GM12878 (cell line): ENCODE results near the gene RIMBP2. TPM values are rescaled to one million over a fixed set of nuclear protein-coding genes. Genes with fewer than 3 reads are reported as not detected.

Source experiments
- ATAC-seq: fragments of 200-7000 bp; cut with Tn5 transposase; 3 replicates; pipeline ENCODE4 v1.9.1; 2020; ENCODE audit warnings: mild to moderate bottlenecking, moderate library complexity
- BruUV-seq: library from RNA; stranded (reverse); fragments of 400-500 nt; replicated peaks from 2 replicates; lab custom pipeline; 2021; lab: Mats Ljungman, UMichigan
- CTCF ChIA-PET: fragments of 300-600 bp; sonication (Branson Sonifier 250); formaldehyde crosslinking; extraction: SDS; loops from one replicate; lab custom pipeline; 2021; ENCODE audit warnings: inconsistent platforms; lab: Yijun Ruan, JAX
- POLR2A ChIA-PET: fragments of 350-600 bp; formaldehyde crosslinking; extraction: SDS; loops from one replicate; lab custom pipeline; 2021; ENCODE audit warnings: inconsistent platforms; lab: Charles Lee
- RAD21 ChIA-PET: fragments of 300-600 bp; sonication (Branson Sonifier 250); formaldehyde crosslinking; loops from one replicate; lab custom pipeline; 2023; ENCODE audit warnings: antibody characterized with exemption; ENCODE audit not compliant: unreplicated experiment; lab: Charles Lee
- SMC1A ChIA-PET: fragments of 300-600 bp; sonication (Branson Sonifier 250); formaldehyde crosslinking; loops from one replicate; lab custom pipeline; 2023; ENCODE audit not compliant: unreplicated experiment, uncharacterized antibody; lab: Charles Lee
- DNase-seq: peaks from one replicate; pipeline ENCODE4 v3.0.0-alpha.2; 2011; ENCODE audit warnings: low read depth, low spot score
- FAIRE-seq: peaks from 3 replicates; lab custom pipeline; 2011; peaks lifted over from hg19 to GRCh38; lab: Jason Lieb, UNC
- H2AFZ ChIP-seq: 2 replicates; pipeline ENCODE4 v1.6.0; 2011; ENCODE audit warnings: low read depth, low read length, control low read depth; ENCODE audit not compliant: control insufficient read depth
- H3K27ac ChIP-seq: 2 replicates; pipeline ENCODE4 v1.5.1; 2011; ENCODE audit warnings: control low read depth; ENCODE audit not compliant: control insufficient read depth, insufficient read depth
- H3K27me3 ChIP-seq, 2 experiments: replicated peaks in 1 of 2; 2 replicates each; pipeline versions ENCODE4 v1.6.0 to v1.6.1; 2011; ENCODE audit warnings: low read length in 1 of 2; ENCODE audit not compliant: control insufficient read depth in 2 of 2, insufficient read depth in 2 of 2
- H3K36me3 ChIP-seq, 2 experiments: 2 replicates each; pipeline ENCODE4 v1.5.1; 2011; ENCODE audit warnings: low read length in 1 of 2; ENCODE audit not compliant: control insufficient read depth in 2 of 2, insufficient read depth in 2 of 2
- H3K4me1 ChIP-seq: 2 replicates; pipeline ENCODE4 v1.6.1; 2011; ENCODE audit warnings: mild to moderate bottlenecking, low read length, moderate library complexity, mixed read lengths; ENCODE audit not compliant: control insufficient read depth, insufficient read depth
- H3K4me2 ChIP-seq: 2 replicates; pipeline ENCODE4 v1.6.0; 2011; ENCODE audit warnings: control low read depth; ENCODE audit not compliant: control insufficient read depth, insufficient read depth
- H3K4me3 ChIP-seq: fragments of 200-600 bp; sonication (generic); 2 replicates; pipeline ENCODE4 v1.5.1; 2016
- H3K79me2 ChIP-seq: 2 replicates; pipeline ENCODE4 v1.6.0; 2011; ENCODE audit warnings: low read length; ENCODE audit not compliant: control insufficient read depth, insufficient read depth
- H3K9ac ChIP-seq: 2 replicates; pipeline ENCODE4 v1.8.0; 2011; ENCODE audit warnings: low read length, control low read depth, mixed read lengths; ENCODE audit not compliant: control insufficient read depth, insufficient read depth
- H3K9me3 ChIP-seq: replicated peaks from 3 replicates; pipeline ENCODE4 v1.5.1; 2011; ENCODE audit warnings: mild to moderate bottlenecking, low read length; ENCODE audit not compliant: control insufficient read depth, insufficient read depth
- H4K20me1 ChIP-seq: 2 replicates; pipeline ENCODE4 v1.6.0; 2011; ENCODE audit not compliant: control insufficient read depth, insufficient read depth
- POLR2AphosphoS5 ChIP-seq: IDR thresholded peaks from 2 replicates; pipeline ENCODE4 v1.6.1; 2011; ENCODE audit warnings: mild to moderate bottlenecking, low read length, inconsistent platforms
- WGBS: methylation state at CpG from one replicate; pipeline ENCODE4 v1.1.6; 2016; ENCODE audit warnings: low lambda C conversion rate; ENCODE audit not compliant: insufficient replicate concordance, insufficient coverage; ENCODE audit errors: missing lambda C conversion rate; 5-methylcytosine and 5-hydroxymethylcytosine counted together
- in situ Hi-C: fragments of 300-500 bp; cut with MboI; formaldehyde crosslinking; loops from 9 replicates; pipeline ENCODE4 v1.14.3; 2018; ENCODE audit warnings: mixed read lengths
- intact Hi-C: fragments of 100-400 bp; cut with micrococcal nuclease; formaldehyde crosslinking; loops from one replicate; pipeline ENCODE4 v1.14.2; 2022; ENCODE audit not compliant: unreplicated experiment
- polyA plus RNA-seq, 11 experiments: library from polyadenylated mRNA; depleted of rRNA in 4 of 11; unstranded in 6 of 11; stranded (reverse) in 5 of 11; fragments of >200 nt; fragmentation: Nextera tagmentation in 4 of 11; fragmentation: Illumina TruSeq in 1 of 11; extraction: Ambion mirVana in 4 of 11; extraction: Trizol in 1 of 11; gene quantifications; 1 replicate in 1 of 11; 2 replicates in 10 of 11; pipeline versions ENCODE4 v1.2.1 to v1.2.3, GENCODE V29; 2011 to 2016; ENCODE audit warnings: inconsistent platforms in 2 of 11, missing spikeins in 2 of 11, low read depth in 1 of 11
- total RNA-seq, 4 experiments: library from RNA; depleted of rRNA in 3 of 4; stranded (reverse); fragments of >200 nt in 3 of 4; fragmentation: Illumina TruSeq in 1 of 4; extraction: Trizol in 1 of 4; gene quantifications; 2 replicates each; pipeline versions ENCODE4 v1.2.1 to v1.2.3, GENCODE V29; 2013 to 2021
- TF ChIP-seq, protein P1 (sequence below): fragments of 450-650 bp; formaldehyde crosslinking; IDR thresholded peaks from 2 replicates; pipeline ENCODE4 v1.5.0; 2022; ENCODE audit warnings: mild to moderate bottlenecking, missing genetic modification characterization

RIMBP2 gene
- total and polyA plus RNA-seq, 10 of the 15 experiments (the other 5 are each of a cell fraction or from before 2014, with no cell fraction given): 0.04 to 2.9 (median 0.07) TPM; not detected in 1

- Histone ChIP-seq H3K27me3 (no peaks in the 10 kb centered on the region), H3K79me2 (no peaks in the 10 kb centered on the region), H3K36me3 (no peaks in the 10 kb centered on the region), H3K4me2 (no peak overlapping the region), H3K9me3 (no peaks in the 10 kb centered on the region; the same call in 2 of the 3 replicates), H2AFZ (no peak overlapping the region), H3K4me1 (no peaks in the 10 kb centered on the region), H3K27ac (no peak overlapping the region), H3K9ac (no peak overlapping the region), H3K4me3 (no peak overlapping the region), H4K20me1 (no peaks in the 10 kb centered on the region)
- FAIRE-seq (no peak), ATAC-seq (no peak), DNase-seq (no peak)
- intact Hi-C loops: no loop called here
- RAD21 ChIA-PET: no interaction called here
- POLR2A ChIA-PET: no interaction called here
- WGBS: 62% methylated on average over 18 of the region's 18 CpGs
- SMC1A ChIA-PET: no interaction called here
- BruUV-seq: no TSS peak
- TF ChIP-seq, protein P1, sequence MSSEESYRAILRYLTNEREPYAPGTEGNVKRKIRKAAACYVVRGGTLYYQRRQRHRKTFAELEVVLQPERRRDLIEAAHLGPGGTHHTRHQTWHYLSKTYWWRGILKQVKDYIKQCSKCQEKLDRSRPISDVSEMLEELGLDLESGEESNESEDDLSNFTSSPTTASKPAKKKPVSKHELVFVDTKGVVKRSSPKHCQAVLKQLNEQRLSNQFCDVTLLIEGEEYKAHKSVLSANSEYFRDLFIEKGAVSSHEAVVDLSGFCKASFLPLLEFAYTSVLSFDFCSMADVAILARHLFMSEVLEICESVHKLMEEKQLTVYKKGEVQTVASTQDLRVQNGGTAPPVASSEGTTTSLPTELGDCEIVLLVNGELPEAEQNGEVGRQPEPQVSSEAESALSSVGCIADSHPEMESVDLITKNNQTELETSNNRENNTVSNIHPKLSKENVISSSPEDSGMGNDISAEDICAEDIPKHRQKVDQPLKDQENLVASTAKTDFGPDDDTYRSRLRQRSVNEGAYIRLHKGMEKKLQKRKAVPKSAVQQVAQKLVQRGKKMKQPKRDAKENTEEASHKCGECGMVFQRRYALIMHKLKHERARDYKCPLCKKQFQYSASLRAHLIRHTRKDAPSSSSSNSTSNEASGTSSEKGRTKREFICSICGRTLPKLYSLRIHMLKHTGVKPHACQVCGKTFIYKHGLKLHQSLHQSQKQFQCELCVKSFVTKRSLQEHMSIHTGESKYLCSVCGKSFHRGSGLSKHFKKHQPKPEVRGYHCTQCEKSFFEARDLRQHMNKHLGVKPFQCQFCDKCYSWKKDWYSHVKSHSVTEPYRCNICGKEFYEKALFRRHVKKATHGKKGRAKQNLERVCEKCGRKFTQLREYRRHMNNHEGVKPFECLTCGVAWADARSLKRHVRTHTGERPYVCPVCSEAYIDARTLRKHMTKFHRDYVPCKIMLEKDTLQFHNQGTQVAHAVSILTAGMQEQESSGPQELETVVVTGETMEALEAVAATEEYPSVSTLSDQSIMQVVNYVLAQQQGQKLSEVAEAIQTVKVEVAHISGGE (CRISPR knock-in tag): no peak
- 0 out of 2 replicates have a peak, but pooled peaks have one; percentile 2 for TF ChIP-seq POLR2AphosphoS5
- CTCF ChIA-PET: no interaction called here
- in situ Hi-C loops: no loop called here
Observed at GRCh38 chr12:130427381-130427887, 288.7 kb downstream of the RIMBP2 start.
